ENCODE measurements around the gene KCND3. TPM values are rescaled to one million over a fixed set of nuclear protein-coding genes. Genes with fewer than 3 reads are reported as not detected.

Gene KCND3
- total and polyA plus RNA-seq, 12 donors, result 3.5 to 24.7 (median 15.2) TPM

GRCh38 chr1:112006416-112007025 is 17.1 kb upstream of the KCND3 start:
- ATAC-seq, result no peak
- H3K4me1 ChIP-seq, result peaks cover 0 to 1% (median 0%) of the 10 kb centered on the region in 9 donors
- no peaks in the 10 kb centered on the region for H3K36me3 ChIP-seq
- WGBS, 2 donors, result 71 to 72% methylated on average over 7 of the region's 7 CpGs
- intact Hi-C loops (cut with DNase I), result no loop called here
- DNase-seq, result no peak
- no peak overlapping the region for H3K4me3 ChIP-seq
- no peaks in the 10 kb centered on the region for H3K9me3 ChIP-seq
- H3K27me3 ChIP-seq, result peaks cover 0 to 8% (median 0%) of the 10 kb centered on the region in 7 donors
- no peak overlapping the region for H3K27ac ChIP-seq
- no peak for TF ChIP-seq CTCF (IDR thresholded peaks at IDR 0.05)

- H3K4me3 ChIP-seq, result no peak overlapping the region
- intact Hi-C loops (cut with DNase I), result no loop called here
- 84 to 91% methylated on average over 2 of the region's 2 CpGs for WGBS, 2 donors
- DNase-seq (no peak), ATAC-seq (no peak)
- peaks cover 0 to 14% (median 8%) of the 10 kb centered on the region in 7 donors for H3K27me3 ChIP-seq
- no peak overlapping the region for H3K27ac ChIP-seq
- H3K36me3 ChIP-seq, result no peaks in the 10 kb centered on the region
- H3K9me3 ChIP-seq, result no peaks in the 10 kb centered on the region
- no peak for TF ChIP-seq CTCF (IDR thresholded peaks at IDR 0.05)
- H3K4me1 ChIP-seq, result no peaks in the 10 kb centered on the region
Measured at GRCh38 chr1:112004076-112004475, 14.6 kb upstream of the KCND3 start.

GRCh38 chr1:112002514-112002913 is 13.0 kb upstream of the KCND3 start:
- no peak overlapping the region for H3K27ac ChIP-seq

GRCh38 chr1:112001436-112001835 is 12.0 kb upstream of the KCND3 start:
- intact Hi-C loops (cut with DNase I), result no loop called here
- no peaks in the 10 kb centered on the region for H3K36me3 ChIP-seq
- 74 to 79% methylated on average over 2 of the region's 2 CpGs for WGBS, 2 donors
- no peaks in the 10 kb centered on the region for H3K4me1 ChIP-seq
- no peaks in the 10 kb centered on the region for H3K9me3 ChIP-seq
- TF ChIP-seq CTCF (IDR thresholded peaks at IDR 0.05), result no peak
- peaks cover 0 to 34% (median 8%) of the 10 kb centered on the region in 7 donors for H3K27me3 ChIP-seq
- H3K27ac ChIP-seq, result no peak overlapping the region
- ATAC-seq (no peak), DNase-seq (no peak)
- H3K4me3 ChIP-seq, result no peak overlapping the region

More at GRCh38 chr1:112002514-112002913, 13.0 kb upstream of the KCND3 start:
- no peak overlapping the region for H3K4me3 ChIP-seq
- intact Hi-C loops (cut with DNase I), result no loop called here
- no peaks in the 10 kb centered on the region for H3K36me3 ChIP-seq
- peaks cover 0 to 25% (median 8%) of the 10 kb centered on the region in 7 donors for H3K27me3 ChIP-seq
- ATAC-seq (no peak), DNase-seq (no peak)
- no peaks in the 10 kb centered on the region for H3K4me1 ChIP-seq
- WGBS, 2 donors, result 70 to 77% methylated on average over 4 of the region's 4 CpGs
- H3K9me3 ChIP-seq, result no peaks in the 10 kb centered on the region
- TF ChIP-seq CTCF (IDR thresholded peaks at IDR 0.05), result no peak

All from heart right ventricle (tissue), 16 donors.